ENCODE results near the gene HAL.

HAL gene

DNA sequence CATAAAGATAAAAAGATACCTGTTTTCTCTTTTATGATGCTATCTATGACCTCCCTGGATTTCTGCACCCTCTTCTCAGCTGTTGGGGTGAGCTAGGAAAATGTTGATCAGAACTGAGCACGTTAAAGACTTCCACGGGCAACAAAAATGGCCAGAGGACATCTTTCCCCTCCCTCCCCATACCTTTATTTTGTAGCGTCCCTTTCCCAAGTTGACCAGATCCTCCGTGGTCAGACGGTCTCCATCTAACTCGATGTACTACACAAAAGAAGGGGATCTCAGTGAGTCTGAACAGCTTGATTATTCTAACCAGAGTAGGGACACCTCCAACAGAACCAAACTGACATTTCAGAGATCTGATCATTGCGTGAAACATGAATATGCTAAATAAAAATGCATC is 2.2 kb downstream of the HAL start:
- Histone ChIP-seq H3K9ac (ENCODE audit: low read depth, low read length) (no peak overlapping the region), H2AFZ (ENCODE audit: low read depth, low read length) (no peak overlapping the region), H3K4me1 (ENCODE audit: insufficient read depth, low read length) (peaks cover 2% of the 10 kb centered on the region; the same call in 1 of the 2 replicates), H3K36me3 (ENCODE audit: insufficient read depth, low read length) (no peaks in the 10 kb centered on the region), H3K4me3 (ENCODE audit: low read depth in 1 of 2, low read length in 2 of 2) (no peak overlapping the region), H4K20me1 (ENCODE audit: insufficient read depth, low read length) (no peaks in the 10 kb centered on the region), H3K9me3 (ENCODE audit: insufficient read depth, low read length, severe bottlenecking) (no peaks in the 10 kb centered on the region), H3K27ac (ENCODE audit: low read length) (no peak overlapping the region), H3K79me2 (ENCODE audit: insufficient read depth, low read length) (no peaks in the 10 kb centered on the region), H3K27me3 (ENCODE audit: insufficient read depth, low read length, poor library complexity) (no peaks in the 10 kb centered on the region), H3K4me2 (ENCODE audit: insufficient read depth, low read length) (no peak overlapping the region)
- TF ChIP-seq, protein P1, sequence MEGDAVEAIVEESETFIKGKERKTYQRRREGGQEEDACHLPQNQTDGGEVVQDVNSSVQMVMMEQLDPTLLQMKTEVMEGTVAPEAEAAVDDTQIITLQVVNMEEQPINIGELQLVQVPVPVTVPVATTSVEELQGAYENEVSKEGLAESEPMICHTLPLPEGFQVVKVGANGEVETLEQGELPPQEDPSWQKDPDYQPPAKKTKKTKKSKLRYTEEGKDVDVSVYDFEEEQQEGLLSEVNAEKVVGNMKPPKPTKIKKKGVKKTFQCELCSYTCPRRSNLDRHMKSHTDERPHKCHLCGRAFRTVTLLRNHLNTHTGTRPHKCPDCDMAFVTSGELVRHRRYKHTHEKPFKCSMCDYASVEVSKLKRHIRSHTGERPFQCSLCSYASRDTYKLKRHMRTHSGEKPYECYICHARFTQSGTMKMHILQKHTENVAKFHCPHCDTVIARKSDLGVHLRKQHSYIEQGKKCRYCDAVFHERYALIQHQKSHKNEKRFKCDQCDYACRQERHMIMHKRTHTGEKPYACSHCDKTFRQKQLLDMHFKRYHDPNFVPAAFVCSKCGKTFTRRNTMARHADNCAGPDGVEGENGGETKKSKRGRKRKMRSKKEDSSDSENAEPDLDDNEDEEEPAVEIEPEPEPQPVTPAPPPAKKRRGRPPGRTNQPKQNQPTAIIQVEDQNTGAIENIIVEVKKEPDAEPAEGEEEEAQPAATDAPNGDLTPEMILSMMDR (IDR thresholded peaks at IDR 0.05; ENCODE audit: borderline replicate concordance, extremely low read depth, low read length, poor library complexity, severe bottlenecking), result no peak
- no peak for TF ChIP-seq EZH2 (IDR thresholded peaks at IDR 0.05; ENCODE audit: borderline replicate concordance, low read depth, low read length, severe bottlenecking)
- ATAC-seq (ENCODE audit: insufficient read depth, low read depth), result no peak
- no peak for DNase-seq

DNA sequence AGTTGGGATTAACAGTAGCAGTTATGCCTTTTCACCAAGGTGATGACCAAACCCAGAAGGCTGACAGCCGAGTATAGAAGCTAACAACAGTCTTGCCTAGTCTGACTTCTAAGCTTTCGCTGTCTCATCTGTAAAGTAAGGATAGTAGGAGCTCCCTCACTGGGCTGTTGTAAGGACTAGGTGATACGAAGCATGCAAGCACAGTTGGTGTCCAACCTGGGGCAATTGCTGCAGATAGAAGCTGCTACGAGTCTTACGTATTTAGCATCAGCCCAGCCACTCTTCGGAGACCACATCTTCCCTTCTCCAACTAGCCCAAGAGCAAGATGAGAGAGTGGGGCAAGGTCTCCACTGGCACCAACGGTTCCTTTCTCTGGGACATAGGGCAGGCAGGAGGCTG is 6.0 kb downstream of the HAL start:
- no peak overlapping the region for H3K27ac ChIP-seq (ENCODE audit: low read length)
- H3K27me3 ChIP-seq (ENCODE audit: insufficient read depth, low read length, poor library complexity), result no peaks in the 10 kb centered on the region
- H2AFZ ChIP-seq (ENCODE audit: low read depth, low read length), result no peak overlapping the region
- no peak overlapping the region for H3K4me3 ChIP-seq (ENCODE audit: low read depth in 1 of 2, low read length in 2 of 2)
- no peak overlapping the region for H3K9ac ChIP-seq (ENCODE audit: low read depth, low read length)
- no peak for TF ChIP-seq EZH2 (IDR thresholded peaks at IDR 0.05; ENCODE audit: borderline replicate concordance, low read depth, low read length, severe bottlenecking)
- TF ChIP-seq, protein P1 (IDR thresholded peaks at IDR 0.05; ENCODE audit: borderline replicate concordance, extremely low read depth, low read length, poor library complexity, severe bottlenecking), result no peak
- no peak overlapping the region for H3K4me2 ChIP-seq (ENCODE audit: insufficient read depth, low read length)
- H3K79me2 ChIP-seq (ENCODE audit: insufficient read depth, low read length), result no peaks in the 10 kb centered on the region
- no peaks in the 10 kb centered on the region for H4K20me1 ChIP-seq (ENCODE audit: insufficient read depth, low read length)
- no peaks in the 10 kb centered on the region for H3K4me1 ChIP-seq (ENCODE audit: insufficient read depth, low read length)
- H3K9me3 ChIP-seq (ENCODE audit: insufficient read depth, low read length, severe bottlenecking), result no peaks in the 10 kb centered on the region
- DNase-seq (no peak), ATAC-seq (ENCODE audit: insufficient read depth, low read depth) (no peak)
- no peaks in the 10 kb centered on the region for H3K36me3 ChIP-seq (ENCODE audit: insufficient read depth, low read length)

DNA sequence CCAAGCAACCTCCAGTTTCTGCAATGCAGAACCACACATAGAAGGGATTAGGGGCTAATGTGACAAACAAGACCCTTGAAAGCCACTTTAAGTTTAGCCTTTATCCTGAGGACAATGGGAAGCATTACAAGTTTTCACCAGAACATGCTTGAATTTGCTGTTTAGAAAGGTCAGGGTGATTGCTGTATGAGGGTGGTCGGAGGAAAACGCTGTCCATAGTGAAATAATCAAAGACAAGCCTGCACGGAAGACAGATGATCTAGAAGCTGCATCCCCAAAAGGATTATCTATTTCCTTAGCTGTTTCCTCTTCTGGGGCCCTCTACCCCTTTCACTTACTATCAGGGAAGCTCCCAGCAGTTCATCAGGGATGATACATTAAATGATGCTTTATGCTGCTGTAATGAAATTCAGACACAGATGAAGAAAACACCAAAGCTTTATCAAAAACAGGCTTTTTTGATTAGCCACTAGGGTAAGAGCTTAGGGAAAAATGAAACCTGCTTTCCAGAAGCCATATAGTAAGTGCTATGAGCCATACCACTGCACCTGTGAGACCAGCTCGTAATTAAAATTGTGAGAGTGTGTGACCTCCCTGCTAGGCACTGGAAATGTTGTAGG is 6.5 kb downstream of the HAL start:
- H4K20me1 ChIP-seq (ENCODE audit: insufficient read depth, low read length), result no peaks in the 10 kb centered on the region
- H3K79me2 ChIP-seq (ENCODE audit: insufficient read depth, low read length), result no peaks in the 10 kb centered on the region
- no peak for ATAC-seq (ENCODE audit: insufficient read depth, low read depth)
- H3K36me3 ChIP-seq (ENCODE audit: insufficient read depth, low read length), result no peaks in the 10 kb centered on the region
- no peaks in the 10 kb centered on the region for H3K27me3 ChIP-seq (ENCODE audit: insufficient read depth, low read length, poor library complexity)
- TF ChIP-seq EZH2 (IDR thresholded peaks at IDR 0.05; ENCODE audit: borderline replicate concordance, low read depth, low read length, severe bottlenecking), result no peak
- TF ChIP-seq, protein P1 (IDR thresholded peaks at IDR 0.05; ENCODE audit: borderline replicate concordance, extremely low read depth, low read length, poor library complexity, severe bottlenecking), result no peak
- H3K4me2 ChIP-seq (ENCODE audit: insufficient read depth, low read length), result no peak overlapping the region
- H3K9me3 ChIP-seq (ENCODE audit: insufficient read depth, low read length, severe bottlenecking), result no peaks in the 10 kb centered on the region
- no peak overlapping the region for H3K9ac ChIP-seq (ENCODE audit: low read depth, low read length)
- no peak for DNase-seq
- H3K4me1 ChIP-seq (ENCODE audit: insufficient read depth, low read length), result no peaks in the 10 kb centered on the region
- no peak overlapping the region for H3K27ac ChIP-seq (ENCODE audit: low read length)
- H2AFZ ChIP-seq (ENCODE audit: low read depth, low read length), result no peak overlapping the region
- no peak overlapping the region for H3K4me3 ChIP-seq (ENCODE audit: low read depth in 1 of 2, low read length in 2 of 2)

All from DND-41 (cell line).